Smooth muscle cell (in vitro differentiated cells): Measurements from ENCODE around the gene BCL2L14. TPM values are rescaled to one million over a fixed set of nuclear protein-coding genes. Genes with fewer than 3 reads are reported as not detected.

Source experiments
- DNase-seq: peaks from one replicate; lab custom pipeline; 2025; ENCODE audit not compliant: unreplicated experiment; lab: John Stamatoyannopoulos, UW
- H2AFZ ChIP-seq: fragments of 200-600 bp; sonication (generic); 2 replicates; pipeline ENCODE4 v1.6.0; 2016; ENCODE audit warnings: antibody characterized with exemption, low read depth, mild to moderate bottlenecking
- H3F3A ChIP-seq: fragments of 200-600 bp; sonication (generic); 2 replicates; pipeline ENCODE4 v1.6.0; 2017; ENCODE audit warnings: antibody characterized with exemption, low read depth
- H3K27ac ChIP-seq: fragments of 200-600 bp; sonication (generic); 2 replicates; pipeline ENCODE4 v1.5.1; 2016; ENCODE audit warnings: low read depth, mild to moderate bottlenecking
- H3K27me3 ChIP-seq: fragments of 200-600 bp; sonication (generic); 2 replicates; pipeline ENCODE4 v1.6.1; 2016; ENCODE audit warnings: low read depth, mild to moderate bottlenecking
- H3K36me3 ChIP-seq: fragments of 200-600 bp; sonication (generic); 2 replicates; pipeline ENCODE4 v1.5.1; 2016; ENCODE audit warnings: low read depth
- H3K4me1 ChIP-seq: fragments of 200-600 bp; sonication (generic); 2 replicates; pipeline ENCODE4 v1.5.1; 2016; ENCODE audit warnings: low read depth
- H3K4me2 ChIP-seq: fragments of 200-600 bp; sonication (generic); 2 replicates; pipeline ENCODE4 v1.6.0; 2016; ENCODE audit warnings: mild to moderate bottlenecking
- H3K4me3 ChIP-seq: fragments of 200-600 bp; sonication (generic); 2 replicates; pipeline ENCODE4 v1.5.1; 2016; ENCODE audit warnings: mild to moderate bottlenecking
- H3K79me2 ChIP-seq: fragments of 200-600 bp; sonication (generic); 2 replicates; pipeline ENCODE4 v1.6.0; 2016; ENCODE audit warnings: low read depth, mild to moderate bottlenecking
- H3K9ac ChIP-seq: fragments of 200-600 bp; sonication (generic); 2 replicates; pipeline ENCODE4 v1.6.0; 2016; ENCODE audit warnings: low read depth
- H3K9me3 ChIP-seq: fragments of 200-600 bp; sonication (generic); replicated peaks from 2 replicates; pipeline ENCODE4 v1.5.1; 2016; ENCODE audit warnings: low read depth
- H4K20me1 ChIP-seq: fragments of 200-600 bp; sonication (generic); 2 replicates; pipeline ENCODE4 v1.6.0; 2016; ENCODE audit warnings: low read depth
- CTCF ChIP-seq: fragments of 200-600 bp; sonication (generic); IDR thresholded peaks from 2 replicates; pipeline ENCODE4 v1.5.1; 2017; ENCODE audit warnings: borderline replicate concordance, mild to moderate bottlenecking, antibody characterized with exemption; ENCODE audit not compliant: insufficient read depth, poor library complexity, severe bottlenecking
- WGBS: methylation state at CpG from one replicate; pipeline ENCODE4 v1.1.7; 2016; ENCODE audit warnings: low lambda C conversion rate; 5-methylcytosine and 5-hydroxymethylcytosine counted together
- polyA plus RNA-seq: library from polyadenylated mRNA; unstranded; fragments of >200 nt; fragmentation: Nextera tagmentation; extraction: Ambion mirVana; gene quantifications from 2 replicates; pipeline ENCODE4 v1.2.1, GENCODE V29; 2016
- total RNA-seq: library from RNA; depleted of rRNA; stranded (reverse); fragments of >200 nt; gene quantifications from 2 replicates; pipeline ENCODE4 v1.2.3, GENCODE V29; 2014

Gene BCL2L14
- total and polyA plus RNA-seq, 2 experiments from 2014 or later: not detected

- Histone ChIP-seq H3K79me2 (no peaks in the 10 kb centered on the region), H2AFZ (no peak overlapping the region), H3K4me1 (no peaks in the 10 kb centered on the region), H4K20me1 (no peaks in the 10 kb centered on the region), H3K9ac (no peak overlapping the region), H3F3A (no peaks in the 10 kb centered on the region), H3K9me3 (no peaks in the 10 kb centered on the region), H3K36me3 (peaks cover 15% of the 10 kb centered on the region), H3K27ac (no peak overlapping the region), H3K4me2 (no peak overlapping the region), H3K27me3 (no peaks in the 10 kb centered on the region), H3K4me3 (no peak overlapping the region)
- DNase-seq: no peak
- no peak for TF ChIP-seq CTCF
- WGBS: 89% methylated on average over 4 of the region's 4 CpGs
Measured at GRCh38 chr12:12126551-12126950, 55.8 kb downstream of the BCL2L14 start.

- Histone ChIP-seq H3K4me1 (no peaks in the 10 kb centered on the region), H3K4me3 (no peak overlapping the region), H4K20me1 (no peaks in the 10 kb centered on the region), H3K4me2 (no peak overlapping the region), H3K79me2 (no peaks in the 10 kb centered on the region), H2AFZ (no peak overlapping the region), H3K27ac (no peak overlapping the region), H3K36me3 (peaks cover 15% of the 10 kb centered on the region), H3F3A (no peaks in the 10 kb centered on the region), H3K27me3 (no peaks in the 10 kb centered on the region), H3K9ac (no peak overlapping the region), H3K9me3 (no peaks in the 10 kb centered on the region)
- DNase-seq: no peak
- WGBS: 96% methylated on average over 2 of the region's 2 CpGs
- no peak for TF ChIP-seq CTCF
Measured at GRCh38 chr12:12127304-12127703, 56.6 kb downstream of the BCL2L14 start.

GRCh38 chr12:12128670-12129069 is 57.9 kb downstream of the BCL2L14 start:
- DNase-seq: no peak

More at GRCh38 chr12:12128670-12129069, 57.9 kb downstream of the BCL2L14 start:
- Histone ChIP-seq H3K27me3 (no peaks in the 10 kb centered on the region), H4K20me1 (no peaks in the 10 kb centered on the region), H3K79me2 (no peaks in the 10 kb centered on the region), H3K4me3 (no peak overlapping the region), H3K27ac (no peak overlapping the region), H3K4me1 (no peaks in the 10 kb centered on the region), H3K4me2 (no peak overlapping the region), H2AFZ (no peak overlapping the region), H3K36me3 (peaks cover 7% of the 10 kb centered on the region), H3K9me3 (no peaks in the 10 kb centered on the region), H3F3A (no peaks in the 10 kb centered on the region), H3K9ac (no peak overlapping the region)
- 86% methylated on average over 4 of the region's 4 CpGs for WGBS
- TF ChIP-seq CTCF: no peak
